ENCODE results near the gene PDCD7.
"Not testable (repeated sequence)": the region's sequence is repeated elsewhere in the genome, so short reads cannot be mapped to it uniquely, and the experiment has no call there.

Gene PDCD7

GRCh38 chr15:65089206-65089824 is 44.3 kb downstream of the PDCD7 start:
- no peak for DNase-seq

DNA sequence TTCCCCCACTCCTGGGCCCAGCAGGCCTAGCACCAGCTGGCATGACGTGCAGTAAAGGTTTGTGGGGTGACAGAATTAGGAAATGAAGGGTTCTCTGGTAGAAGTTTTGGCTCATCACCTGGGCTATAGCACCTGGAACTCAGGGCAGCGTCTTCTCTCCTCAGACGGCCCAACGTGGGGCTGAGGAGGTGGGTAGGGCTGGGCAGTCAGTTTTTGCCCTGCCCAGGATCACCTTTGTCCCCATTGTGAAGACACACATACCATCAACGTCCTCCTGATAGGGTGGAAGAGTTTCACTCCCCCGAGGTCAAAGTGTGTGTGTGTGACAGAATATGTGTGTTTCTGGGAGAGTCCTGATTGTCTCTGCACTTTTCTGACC is 45.0 kb downstream of the PDCD7 start:
- DNase-seq, result no peak

GRCh38 chr15:65087873-65088642 is 45.5 kb downstream of the PDCD7 start:
- DNase-seq, result no peak

GRCh38 chr15:65087411-65087810 is 46.2 kb downstream of the PDCD7 start:
- DNase-seq, result no peak

GRCh38 chr15:65086680-65087111 is 46.9 kb downstream of the PDCD7 start:
- no peak for DNase-seq

DNA sequence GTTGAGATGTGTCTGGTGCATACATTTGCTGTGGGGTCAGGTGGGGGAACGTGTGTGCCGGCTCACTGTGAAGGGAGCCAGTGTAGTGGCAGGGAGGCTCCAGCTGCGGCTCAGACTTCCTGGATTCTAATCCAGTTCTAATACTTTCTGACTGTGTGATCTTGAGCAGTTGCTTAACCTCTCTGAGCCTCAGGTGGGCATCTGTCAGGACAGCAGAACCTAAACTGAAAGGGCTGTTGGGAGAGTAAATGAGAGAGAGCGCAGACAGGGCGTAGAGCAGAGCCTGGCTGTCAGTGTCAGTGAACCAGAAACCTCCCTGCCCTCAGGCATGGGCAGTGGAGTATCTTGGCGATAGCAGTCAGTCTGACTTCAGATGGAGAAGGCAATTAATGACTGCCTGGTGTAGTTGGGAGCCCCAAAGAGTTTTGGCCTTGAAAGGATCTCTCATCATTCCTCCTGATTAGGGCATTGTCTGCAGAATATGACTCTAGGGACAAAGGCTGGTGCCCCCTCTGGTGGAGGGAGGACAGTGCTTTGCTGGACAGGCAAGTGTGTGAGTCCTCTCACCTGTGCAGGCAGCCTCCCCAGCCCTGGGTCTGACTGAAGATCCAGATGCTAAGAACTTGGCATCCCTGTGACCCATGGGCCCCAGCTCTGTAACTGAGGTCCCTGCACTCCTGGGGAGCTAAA is 47.5 kb downstream of the PDCD7 start:
- peak in 1 of 2 experiments; percentile 27 for DNase-seq

DNA sequence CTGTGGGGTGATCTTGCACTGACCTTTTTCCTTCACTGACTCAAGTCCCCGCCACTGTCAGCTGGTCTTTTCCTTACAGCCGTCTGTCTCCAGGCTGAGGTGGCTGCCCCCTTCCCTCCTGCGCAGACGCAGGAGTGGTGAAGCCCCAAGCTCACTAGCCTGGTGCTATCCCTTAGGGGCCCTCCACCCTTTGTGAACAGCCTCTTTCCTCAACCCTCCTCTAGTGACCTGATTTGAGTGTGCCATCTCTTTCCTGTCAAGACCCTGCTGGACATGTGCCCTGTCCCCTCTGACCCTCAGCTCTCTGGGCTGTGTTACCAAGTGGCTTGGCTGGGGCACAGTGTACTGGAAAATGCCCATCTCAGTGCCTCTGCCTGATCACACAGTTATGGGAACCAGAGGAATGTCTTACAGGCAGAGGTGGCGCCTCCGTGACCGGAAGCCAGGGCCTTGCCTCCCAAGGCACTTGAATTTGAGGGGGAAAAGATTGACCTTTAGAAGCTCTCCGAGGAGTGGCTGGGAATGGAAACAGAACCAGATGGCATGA is 48.3 kb downstream of the PDCD7 start:
- DNase-seq, result no peak

DNA sequence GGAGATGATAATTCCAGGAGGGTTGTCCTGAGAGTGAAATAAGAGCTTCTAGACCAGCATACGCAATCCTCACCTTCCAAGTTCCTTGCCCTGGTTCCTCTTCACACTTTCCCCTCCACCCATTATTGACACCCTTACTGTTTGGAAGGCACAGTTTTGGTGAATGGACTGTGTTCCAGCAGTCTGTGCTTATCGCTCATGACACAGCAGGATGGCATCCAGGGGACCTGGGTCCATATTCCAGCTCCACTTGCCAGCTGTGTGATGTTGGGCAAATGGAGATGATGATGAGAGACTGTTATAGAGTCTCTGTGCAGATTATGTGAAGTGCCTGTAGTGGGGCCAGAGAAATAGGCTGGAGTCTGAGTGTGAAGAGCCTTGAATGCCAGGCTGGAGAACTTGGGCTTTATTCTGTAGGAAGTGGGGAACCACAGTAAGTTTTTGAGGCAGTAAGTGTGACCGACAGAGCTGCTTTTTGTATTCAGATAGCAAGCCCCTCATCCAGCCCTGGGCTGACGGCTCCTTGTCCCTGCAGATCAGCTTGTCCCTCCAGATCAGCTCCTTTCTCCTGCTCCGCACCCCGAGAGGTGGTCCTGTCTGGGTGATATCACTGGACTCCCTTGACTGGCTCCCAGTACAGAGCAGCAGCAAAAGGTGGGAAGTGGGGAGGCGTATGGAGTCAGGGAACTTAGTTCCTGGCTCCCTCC is 49.0 kb downstream of the PDCD7 start:
- no peak for DNase-seq

DNA sequence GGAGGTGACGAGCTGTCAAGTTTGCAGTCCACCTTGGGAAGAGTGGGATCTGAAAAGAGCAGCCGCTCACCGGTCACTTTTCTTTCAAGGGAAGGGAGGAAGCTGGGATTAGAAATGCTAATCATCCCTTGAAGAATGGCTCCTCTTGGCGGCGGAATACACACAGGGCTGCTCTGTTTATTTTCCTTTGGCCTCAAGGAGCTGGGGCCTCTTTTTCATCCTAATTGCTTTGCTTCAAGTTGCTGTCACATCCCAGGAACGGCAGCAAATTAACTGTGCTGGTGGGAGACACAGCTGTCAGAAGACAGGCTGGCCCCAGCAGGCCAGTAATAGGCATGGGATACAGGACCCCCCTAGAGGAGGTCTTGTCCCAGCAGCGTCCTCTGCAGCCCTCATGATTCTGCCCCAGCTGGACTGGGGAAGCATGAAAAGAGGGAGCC is 50.3 kb downstream of the PDCD7 start:
- no peak for DNase-seq

GRCh38 chr15:65082303-65082953 is 51.2 kb downstream of the PDCD7 start:
- peak; percentile 26 to 27 for DNase-seq

DNA sequence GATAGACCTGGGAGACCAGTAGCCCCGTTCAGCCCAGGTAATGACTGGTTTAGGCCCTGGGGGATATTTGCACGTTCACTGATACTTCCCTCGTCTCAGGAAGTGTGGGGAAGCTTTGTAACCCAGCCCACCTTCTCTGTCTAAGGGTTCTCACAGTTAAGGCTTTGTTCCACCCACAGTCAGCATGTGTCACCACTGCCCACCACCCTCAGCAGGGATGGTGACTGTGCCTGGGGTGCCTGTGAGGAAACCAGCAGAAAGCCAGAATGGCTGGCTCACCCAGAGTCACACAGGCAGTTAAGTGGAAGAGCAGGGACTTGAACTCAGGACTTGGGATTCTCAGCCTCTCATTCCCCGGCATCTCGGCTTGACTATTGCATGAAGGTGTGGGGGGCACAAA is 51.9 kb downstream of the PDCD7 start:
- DNase-seq, result peak; percentile 15 to 25

DNA sequence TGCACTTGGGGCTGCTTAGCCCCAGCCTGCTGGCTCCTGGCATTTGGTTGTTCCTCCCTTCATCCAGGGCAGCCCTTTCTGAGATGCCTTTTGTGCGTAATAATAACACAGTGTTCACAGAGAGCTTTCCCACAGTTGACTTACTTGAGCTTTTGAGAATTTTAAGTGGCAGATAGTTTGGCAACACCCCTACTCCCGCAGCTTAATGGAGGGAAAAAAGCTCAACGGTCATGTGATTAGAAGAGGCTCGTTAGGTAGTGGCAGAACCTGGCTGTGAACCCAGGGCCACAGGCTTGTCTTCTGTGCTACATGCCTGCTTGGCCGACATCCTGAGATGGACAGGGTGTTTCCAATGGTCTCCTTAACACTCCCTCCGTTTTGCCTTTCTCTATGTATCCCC is 52.3 kb downstream of the PDCD7 start:
- no peak for DNase-seq

- DNase-seq, result no peak
Measured at GRCh38 chr15:65079580-65079979, 54.0 kb downstream of the PDCD7 start.

- DNase-seq, result peak; percentile 61 to 65
Measured at GRCh38 chr15:65077981-65078352, 55.6 kb downstream of the PDCD7 start.

DNA sequence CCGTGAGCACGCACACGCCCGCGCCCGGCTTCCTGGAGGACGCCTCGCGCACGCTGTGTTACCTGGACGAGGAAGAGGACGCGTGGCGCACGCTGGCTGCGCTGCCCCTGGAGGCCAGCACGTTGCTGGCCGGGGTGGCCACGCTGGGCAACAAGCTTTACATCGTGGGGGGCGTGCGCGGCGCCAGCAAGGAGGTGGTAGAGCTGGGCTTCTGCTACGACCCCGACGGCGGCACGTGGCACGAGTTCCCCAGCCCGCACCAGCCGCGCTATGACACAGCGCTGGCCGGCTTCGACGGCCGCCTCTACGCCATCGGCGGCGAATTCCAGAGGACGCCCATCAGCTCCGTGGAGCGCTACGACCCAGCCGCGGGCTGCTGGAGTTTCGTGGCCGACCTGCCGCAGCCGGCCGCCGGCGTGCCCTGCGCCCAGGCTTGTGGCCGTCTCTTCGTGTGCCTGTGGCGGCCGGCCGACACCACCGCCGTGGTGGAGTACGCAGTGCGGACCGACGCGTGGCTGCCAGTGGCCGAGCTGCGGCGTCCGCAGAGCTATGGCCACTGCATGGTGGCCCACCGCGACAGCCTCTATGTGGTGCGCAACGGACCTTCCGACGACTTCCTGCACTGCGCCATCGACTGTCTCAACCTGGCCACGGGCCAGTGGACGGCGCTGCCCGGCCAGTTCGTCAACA is 56.2 kb downstream of the PDCD7 start:
- DNase-seq, result no peak

DNA sequence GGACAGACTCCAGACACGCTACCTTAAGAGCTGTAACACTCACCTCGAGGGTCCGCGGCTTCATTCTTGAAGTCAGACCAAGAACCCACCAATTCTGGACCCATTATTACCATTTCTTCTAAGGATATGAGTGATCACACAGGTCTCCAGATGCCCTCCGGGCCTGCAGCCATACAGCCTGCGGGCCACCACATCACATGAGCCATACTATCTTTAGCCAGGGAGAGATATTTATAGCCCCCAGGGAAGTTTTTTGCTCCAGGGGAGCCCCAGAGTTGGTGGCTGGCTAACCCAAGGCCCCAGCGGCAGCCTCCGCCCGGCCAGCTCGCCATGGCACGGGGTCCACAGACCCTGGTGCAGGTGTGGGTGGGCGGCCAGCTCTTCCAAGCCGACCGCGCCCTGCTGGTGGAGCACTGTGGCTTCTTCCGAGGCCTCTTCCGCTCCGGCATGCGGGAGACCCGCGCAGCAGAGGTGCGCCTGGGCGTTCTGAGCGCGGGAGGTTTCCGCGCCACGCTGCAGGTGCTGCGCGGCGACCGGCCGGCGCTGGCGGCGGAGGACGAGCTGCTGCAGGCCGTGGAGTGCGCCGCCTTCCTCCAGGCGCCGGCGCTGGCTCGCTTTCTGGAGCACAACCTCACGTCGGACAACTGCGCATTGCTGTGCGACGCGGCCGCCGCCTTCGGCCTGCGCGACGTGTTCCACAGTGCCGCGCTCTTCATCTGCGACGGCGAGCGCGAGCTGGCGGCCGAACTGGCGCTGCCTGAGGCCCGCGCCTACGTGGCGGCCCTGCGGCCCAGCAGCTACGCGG is 56.9 kb downstream of the PDCD7 start, which contains the start of gene KBTBD13:
Gene KBTBD13 (plus strand): TSS at position 261 of the 805 bp plus-strand sequence. CDS start 70 bp downstream, at position 331.
- no peak for DNase-seq

DNA sequence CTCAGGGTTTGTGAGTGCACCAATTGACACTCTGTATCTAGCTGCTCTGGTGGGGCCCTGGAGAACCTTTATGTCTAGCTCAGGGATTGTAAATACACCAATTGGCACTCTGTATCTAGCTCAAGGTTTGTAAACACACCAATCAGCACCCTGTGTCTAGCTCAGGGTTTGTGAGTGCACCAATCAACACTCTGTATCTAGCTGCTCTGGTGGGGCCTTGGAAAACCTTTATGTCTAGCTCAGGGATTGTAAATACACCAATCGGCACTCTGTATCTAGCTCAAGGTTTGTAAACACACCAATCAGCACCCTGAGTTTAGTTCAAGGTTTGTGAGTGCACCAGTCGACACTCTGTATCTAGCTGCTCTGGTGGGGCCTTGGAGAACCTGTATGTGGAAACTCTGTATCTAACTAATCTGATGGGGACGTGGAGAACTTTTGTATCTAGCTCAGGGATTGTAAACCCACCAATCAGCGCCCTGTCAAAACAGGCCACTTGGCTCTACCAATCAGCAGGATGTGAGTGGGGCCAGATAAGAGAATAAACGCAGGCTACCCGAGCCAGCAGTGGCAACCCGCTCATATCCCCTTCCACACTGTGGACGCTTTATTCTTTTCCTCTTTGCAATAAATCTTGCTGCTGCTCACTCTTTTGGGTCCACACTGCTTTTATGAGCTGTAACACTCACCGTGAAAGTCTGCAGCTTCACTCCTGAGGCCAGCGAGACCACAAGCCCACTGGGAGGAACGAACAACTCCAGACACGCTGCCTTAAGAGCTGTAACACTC is 57.8 kb downstream of the PDCD7 start:
- not testable (repeated sequence) for DNase-seq

DNA sequence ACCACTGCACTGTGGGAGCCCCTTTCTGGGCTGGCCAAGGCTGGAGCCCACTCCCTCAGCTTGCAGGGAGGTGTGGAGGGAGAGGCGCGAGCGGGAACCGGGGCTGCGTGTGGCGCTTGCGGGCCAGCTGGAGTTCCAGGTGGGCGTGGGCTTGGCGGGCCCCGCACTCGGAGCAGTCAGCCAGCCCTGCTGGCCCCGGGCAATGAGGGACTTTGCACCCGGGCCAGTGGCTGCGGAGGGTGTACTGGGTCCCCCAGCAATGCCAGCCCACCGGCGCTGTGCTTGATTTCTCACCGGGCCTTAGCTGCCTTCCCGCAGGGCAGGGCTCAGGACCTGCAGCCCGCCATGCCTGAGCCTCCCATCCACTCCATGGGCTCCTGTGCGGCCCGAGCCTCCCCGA is 58.7 kb downstream of the PDCD7 start:
- DNase-seq, result not testable (repeated sequence)

DNA sequence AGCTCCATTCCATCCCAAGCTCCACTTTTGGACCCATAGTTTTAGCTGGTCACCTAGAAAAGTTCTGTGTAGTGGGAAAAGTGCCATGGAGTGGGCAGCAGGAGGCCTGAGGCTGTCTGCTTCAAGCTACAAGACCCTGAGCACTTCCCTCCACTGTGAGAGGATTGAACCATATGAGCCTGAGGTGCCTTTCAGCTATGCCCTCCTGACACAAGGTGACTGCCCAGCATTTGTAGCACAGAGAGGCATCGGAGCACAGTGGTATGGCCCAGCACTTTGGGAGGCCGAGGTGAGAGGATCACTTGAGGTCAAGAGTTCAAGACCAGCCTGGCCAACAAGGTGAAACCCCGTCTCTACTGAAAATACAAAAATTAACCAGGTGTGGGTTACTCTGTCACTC is 61.0 kb downstream of the PDCD7 start:
- DNase-seq, result no peak

DNA sequence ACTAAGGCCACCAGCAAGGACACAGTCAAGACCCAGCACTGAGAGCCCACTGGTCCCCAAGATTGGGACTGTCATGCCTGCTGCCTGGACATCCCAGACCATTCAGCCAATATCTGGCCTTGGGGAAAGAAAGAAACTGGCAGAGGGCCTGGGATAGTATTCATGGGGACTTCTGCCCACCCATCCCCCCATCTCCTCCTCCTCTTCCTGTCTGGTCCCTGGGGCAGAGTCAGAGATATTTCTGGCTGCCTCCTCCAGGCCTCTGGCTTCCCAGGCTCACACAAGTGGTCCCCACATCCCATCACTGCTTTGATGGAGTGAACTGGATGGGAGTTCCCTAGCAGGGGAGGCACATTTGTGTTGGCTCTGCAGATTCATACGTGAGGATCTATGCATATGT is 61.6 kb downstream of the PDCD7 start:
- no peak for DNase-seq

Measured in activated CD4-positive, alpha-beta T cell treated with anti-CD3 and anti-CD28 coated beads, Interleukin-2, amount 50 U/mL, for 48 hours (primary cell).